H9 (cell line): ENCODE measurements around the gene CLCNKB. TPM values are rescaled to one million over a fixed set of nuclear protein-coding genes. Genes with fewer than 3 reads are reported as not detected.

ENCODE experiments used
- DNase-seq: peaks from one replicate; pipeline ENCODE4 v3.0.0-alpha.2; 2017
- H2AFZ ChIP-seq: one replicate; pipeline ENCODE4 v1.6.1; 2013; ENCODE audit warnings: mild to moderate bottlenecking, low read length, control low read depth, moderate library complexity
- H2AK5ac ChIP-seq: 2 replicates; pipeline ENCODE4 v1.6.1; 2013; ENCODE audit warnings: low read length, control low read depth, mixed read lengths; ENCODE audit not compliant: insufficient read length
- H2BK120ac ChIP-seq: one replicate; pipeline ENCODE4 v1.6.1; 2013; ENCODE audit warnings: low read depth, mild to moderate bottlenecking, low read length, control low read depth, inconsistent platforms; ENCODE audit not compliant: poor library complexity, severe bottlenecking
- H2BK12ac ChIP-seq: 2 replicates; pipeline ENCODE4 v1.6.1; 2013; ENCODE audit warnings: low read length, control low read depth, mixed read lengths, low read depth; ENCODE audit not compliant: insufficient read length
- H2BK15ac ChIP-seq: 2 replicates; pipeline ENCODE4 v1.6.1; 2013; ENCODE audit warnings: low read depth, low read length, control low read depth
- H2BK20ac ChIP-seq: one replicate; pipeline ENCODE4 v1.6.1; 2013; ENCODE audit warnings: low read depth, mild to moderate bottlenecking, low read length, control low read depth, inconsistent platforms; ENCODE audit not compliant: poor library complexity, severe bottlenecking
- H2BK5ac ChIP-seq: 2 replicates; pipeline ENCODE4 v1.6.1; 2013; ENCODE audit warnings: low read length, control low read depth, mixed read lengths; ENCODE audit not compliant: insufficient read length
- H3K14ac ChIP-seq: 2 replicates; pipeline ENCODE4 v1.6.1; 2013; ENCODE audit warnings: low read length, control low read depth; ENCODE audit not compliant: insufficient read depth
- H3K18ac ChIP-seq: 2 replicates; pipeline ENCODE4 v1.6.1; 2013; ENCODE audit warnings: low read depth, mild to moderate bottlenecking, mixed read lengths, low read length, control low read depth; ENCODE audit not compliant: insufficient read length
- H3K23ac ChIP-seq: 2 replicates; pipeline ENCODE4 v1.6.1; 2013; ENCODE audit warnings: low read length, control low read depth, mixed read lengths, low read depth; ENCODE audit not compliant: insufficient read length
- H3K23me2 ChIP-seq: 2 replicates; pipeline ENCODE4 v1.6.1; 2013; ENCODE audit warnings: low read depth, mild to moderate bottlenecking, mixed read lengths, low read length, control low read depth; ENCODE audit not compliant: insufficient read length, poor library complexity, severe bottlenecking
- H3K27ac ChIP-seq: 2 replicates; pipeline ENCODE4 v1.5.1; 2013; ENCODE audit warnings: low read length, control low read depth, mixed read lengths, low read depth; ENCODE audit not compliant: insufficient read length
- H3K27me3 ChIP-seq: 2 replicates; pipeline ENCODE4 v1.6.1; 2013; ENCODE audit warnings: low read length, control low read depth, inconsistent platforms; ENCODE audit not compliant: insufficient read depth
- H3K4ac ChIP-seq: 2 replicates; pipeline ENCODE4 v1.6.1; 2013; ENCODE audit warnings: low read depth, mild to moderate bottlenecking, control low read depth, inconsistent platforms, low read length, moderate library complexity
- H3K4me1 ChIP-seq: 2 replicates; pipeline ENCODE4 v1.6.1; 2013; ENCODE audit warnings: low read length, control low read depth, inconsistent platforms; ENCODE audit not compliant: insufficient read depth
- H3K4me2 ChIP-seq: 2 replicates; pipeline ENCODE4 v1.6.1; 2013; ENCODE audit warnings: low read length, control low read depth, mixed read lengths; ENCODE audit not compliant: insufficient read length, insufficient read depth
- H3K56ac ChIP-seq: 2 replicates; pipeline ENCODE4 v1.6.1; 2013; ENCODE audit warnings: low read depth, mild to moderate bottlenecking, mixed read lengths, low read length, control low read depth; ENCODE audit not compliant: insufficient read length
- H3K79me1 ChIP-seq: 2 replicates; pipeline ENCODE4 v1.6.1; 2013; ENCODE audit warnings: low read depth, mild to moderate bottlenecking, moderate library complexity, low read length, control low read depth, inconsistent platforms; ENCODE audit not compliant: insufficient read depth, poor library complexity, severe bottlenecking
- H3K79me2 ChIP-seq: 2 replicates; pipeline ENCODE4 v1.6.1; 2013; ENCODE audit warnings: low read length, control low read depth, inconsistent platforms; ENCODE audit not compliant: insufficient read depth
- H3K9ac ChIP-seq: 2 replicates; pipeline ENCODE4 v1.6.1; 2013; ENCODE audit warnings: low read length, control low read depth, mixed read lengths; ENCODE audit not compliant: insufficient read length; ENCODE audit errors: extremely low read depth
- H3K9me3 ChIP-seq: one replicate; pipeline ENCODE4 v1.6.1; 2013; ENCODE audit warnings: low read depth, low read length, inconsistent platforms; ENCODE audit not compliant: control insufficient read depth
- H3T11ph ChIP-seq: one replicate; pipeline ENCODE4 v1.6.1; 2013; ENCODE audit warnings: mild to moderate bottlenecking, low read length, control low read depth, inconsistent platforms
- H4K20me1 ChIP-seq: one replicate; pipeline ENCODE4 v1.6.1; 2013; ENCODE audit not compliant: control insufficient read depth, insufficient read length, insufficient read depth
- H4K5ac ChIP-seq: 2 replicates; pipeline ENCODE4 v1.6.1; 2013; ENCODE audit warnings: low read depth, mild to moderate bottlenecking, mixed read lengths, low read length, control low read depth; ENCODE audit not compliant: insufficient read length
- H4K8ac ChIP-seq: replicated peaks from 2 replicates; pipeline ENCODE4 v1.6.1; 2013; ENCODE audit warnings: low read length, control low read depth, mixed read lengths, low read depth; ENCODE audit not compliant: insufficient read length
- H4K91ac ChIP-seq: 2 replicates; pipeline ENCODE4 v1.6.1; 2013; ENCODE audit warnings: low read depth, mild to moderate bottlenecking, moderate library complexity, mixed read lengths, low read length, control low read depth; ENCODE audit not compliant: insufficient read length
- H3K27ac Mint-ChIP-seq, 3 experiments: 2 replicates in 2 of 3; 3 replicates in 1 of 3; pipeline ENCODE4 v1.8.0; 2020 to 2021; ENCODE audit warnings: mixed read lengths in 3 of 3, mild to moderate bottlenecking in 1 of 3, moderate library complexity in 1 of 3
- H3K27me3 Mint-ChIP-seq: 2 replicates; pipeline ENCODE4 v1.8.0; 2021; ENCODE audit warnings: low read depth, mild to moderate bottlenecking, moderate library complexity, mixed read lengths
- H3K36me3 Mint-ChIP-seq, 3 experiments: 2 replicates in 2 of 3; 3 replicates in 1 of 3; pipeline ENCODE4 v1.8.0; 2020 to 2021; ENCODE audit warnings: low read depth in 3 of 3, mixed read lengths in 3 of 3; ENCODE audit not compliant: insufficient read depth in 1 of 3
- H3K4me1 Mint-ChIP-seq, 2 experiments: 2 replicates each; pipeline ENCODE4 v1.8.0; 2020; ENCODE audit warnings: mixed read lengths in 2 of 2
- H3K4me3 Mint-ChIP-seq, 2 experiments: 2 replicates in 1 of 2; 3 replicates in 1 of 2; pipeline ENCODE4 v1.8.0; 2020 to 2021; ENCODE audit warnings: mild to moderate bottlenecking in 2 of 2, mixed read lengths in 2 of 2, moderate library complexity in 1 of 2
- H3K9me3 Mint-ChIP-seq, 2 experiments: 2 replicates in 1 of 2; 3 replicates in 1 of 2; pipeline ENCODE4 v1.8.0; 2020; ENCODE audit warnings: mild to moderate bottlenecking in 2 of 2, mixed read lengths in 2 of 2, moderate library complexity in 1 of 2
- WGBS: extraction: QIAGEN DNeasy Blood & Tissue Kit; methylation state at CpG from one replicate; pipeline ENCODE4 v1.1.7; 2013; ENCODE audit warnings: missing lambda C conversion rate, low lambda C conversion rate, mixed read lengths; ENCODE audit not compliant: insufficient read length; ENCODE audit errors: extremely low coverage; 5-methylcytosine and 5-hydroxymethylcytosine counted together
- total RNA-seq: library from RNA; stranded (reverse); gene quantifications from 2 replicates; pipeline ENCODE4 v1.2.1, GENCODE V29; 2021
- TF ChIP-seq, protein P1 (sequence below): fragments of 200-600 bp; sonication (generic); conservative IDR thresholded peaks from 3 replicates; pipeline ENCODE4 v1.8.0; 2021; ENCODE audit warnings: antibody characterized with exemption, mild to moderate bottlenecking

Gene CLCNKB
- total RNA-seq, 1 experiment from 2014 or later, result 1.7 TPM

DNA sequence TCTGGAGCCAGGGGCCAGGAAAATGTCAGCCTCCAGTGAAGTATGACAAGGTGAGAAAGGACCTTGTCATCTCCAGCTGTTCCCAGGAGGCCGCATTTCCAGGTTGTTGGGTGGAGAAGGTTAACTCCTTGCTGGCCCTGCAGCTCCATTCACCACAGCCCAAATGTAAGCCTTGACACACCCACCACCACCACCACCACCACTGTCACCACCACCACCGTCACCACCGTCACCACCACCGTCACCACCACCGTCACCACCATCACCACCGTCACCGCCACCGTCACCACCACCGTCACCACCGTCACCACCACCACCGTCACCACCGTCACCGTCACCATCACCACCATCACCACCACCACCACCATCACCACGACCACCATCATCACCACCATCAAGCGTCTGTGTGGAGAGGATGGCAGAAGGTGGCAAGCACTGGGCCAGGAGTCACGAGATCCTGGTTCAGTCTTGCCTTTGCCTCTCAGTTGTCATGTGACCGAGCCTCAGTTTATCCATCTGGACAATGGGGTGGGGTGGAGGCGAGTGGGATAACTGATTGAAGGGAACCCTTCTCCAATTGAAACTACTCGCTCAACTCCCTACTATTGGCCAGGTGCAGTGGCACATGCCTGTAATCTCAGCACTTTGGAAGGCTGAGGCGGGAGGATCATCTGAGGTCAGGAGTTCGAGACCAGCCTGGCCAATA lies 51.0 kb downstream of the CLCNKB start:
- WGBS, result no CpG with 5 or more reads among the region's 21 CpGs
- Mint-ChIP-seq H3K27ac (no peak overlapping the region), H3K4me3 (no peak overlapping the region), H3K27me3 (peaks cover 11% of the 10 kb centered on the region), H3K4me1 (peaks cover 10 to 31% of the 10 kb centered on the region in 2 experiments), H3K9me3 (no peaks in the 10 kb centered on the region), H3K36me3 (no peaks in the 10 kb centered on the region)
- no peaks in the 10 kb centered on the region for H3K9me3 ChIP-seq
- no peak overlapping the region for H3T11ph ChIP-seq
- H2BK120ac ChIP-seq, result no peak overlapping the region
- no peak overlapping the region for H3K9ac ChIP-seq
- TF ChIP-seq, protein P1, sequence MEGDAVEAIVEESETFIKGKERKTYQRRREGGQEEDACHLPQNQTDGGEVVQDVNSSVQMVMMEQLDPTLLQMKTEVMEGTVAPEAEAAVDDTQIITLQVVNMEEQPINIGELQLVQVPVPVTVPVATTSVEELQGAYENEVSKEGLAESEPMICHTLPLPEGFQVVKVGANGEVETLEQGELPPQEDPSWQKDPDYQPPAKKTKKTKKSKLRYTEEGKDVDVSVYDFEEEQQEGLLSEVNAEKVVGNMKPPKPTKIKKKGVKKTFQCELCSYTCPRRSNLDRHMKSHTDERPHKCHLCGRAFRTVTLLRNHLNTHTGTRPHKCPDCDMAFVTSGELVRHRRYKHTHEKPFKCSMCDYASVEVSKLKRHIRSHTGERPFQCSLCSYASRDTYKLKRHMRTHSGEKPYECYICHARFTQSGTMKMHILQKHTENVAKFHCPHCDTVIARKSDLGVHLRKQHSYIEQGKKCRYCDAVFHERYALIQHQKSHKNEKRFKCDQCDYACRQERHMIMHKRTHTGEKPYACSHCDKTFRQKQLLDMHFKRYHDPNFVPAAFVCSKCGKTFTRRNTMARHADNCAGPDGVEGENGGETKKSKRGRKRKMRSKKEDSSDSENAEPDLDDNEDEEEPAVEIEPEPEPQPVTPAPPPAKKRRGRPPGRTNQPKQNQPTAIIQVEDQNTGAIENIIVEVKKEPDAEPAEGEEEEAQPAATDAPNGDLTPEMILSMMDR, result no peak
- H2AK5ac ChIP-seq, result no peak overlapping the region
- H3K4ac ChIP-seq, result no peak overlapping the region
- no peak overlapping the region for H3K56ac ChIP-seq
- H3K14ac ChIP-seq, result no peak overlapping the region; the same call in 1 of the 2 replicates
- no peaks in the 10 kb centered on the region for H4K20me1 ChIP-seq
- no peak overlapping the region for H2BK5ac ChIP-seq
- H3K27me3 ChIP-seq, result no peaks in the 10 kb centered on the region; the same call in 1 of the 2 replicates
- H2AFZ ChIP-seq, result no peak overlapping the region
- DNase-seq, result no peak
- no peak overlapping the region for H3K27ac ChIP-seq
- peak overlapping the region; percentile 54 for H3K18ac ChIP-seq
- no peak overlapping the region for H4K91ac ChIP-seq
- H3K79me1 ChIP-seq, result no peaks in the 10 kb centered on the region
- H2BK15ac ChIP-seq, result no peak overlapping the region
- H3K79me2 ChIP-seq, result no peaks in the 10 kb centered on the region
- no peaks in the 10 kb centered on the region for H3K23me2 ChIP-seq
- no peak overlapping the region for H2BK20ac ChIP-seq
- no peak overlapping the region for H4K8ac ChIP-seq
- no peak overlapping the region for H3K23ac ChIP-seq
- H3K4me2 ChIP-seq, result no peak overlapping the region
- H2BK12ac ChIP-seq, result no peak overlapping the region
- H3K4me1 ChIP-seq, result no peaks in the 10 kb centered on the region
- no peak overlapping the region for H4K5ac ChIP-seq
